GM21825 (cell line): Measurements from ENCODE around the gene SPDEF.

ENCODE experiments used
- ATAC-seq: cut with Tn5 transposase; IDR thresholded peaks from one replicate; pipeline ENCODE4 v1.9.1; 2021; ENCODE audit warnings: mild to moderate bottlenecking, moderate library complexity; ENCODE audit not compliant: unreplicated experiment

Gene SPDEF

DNA sequence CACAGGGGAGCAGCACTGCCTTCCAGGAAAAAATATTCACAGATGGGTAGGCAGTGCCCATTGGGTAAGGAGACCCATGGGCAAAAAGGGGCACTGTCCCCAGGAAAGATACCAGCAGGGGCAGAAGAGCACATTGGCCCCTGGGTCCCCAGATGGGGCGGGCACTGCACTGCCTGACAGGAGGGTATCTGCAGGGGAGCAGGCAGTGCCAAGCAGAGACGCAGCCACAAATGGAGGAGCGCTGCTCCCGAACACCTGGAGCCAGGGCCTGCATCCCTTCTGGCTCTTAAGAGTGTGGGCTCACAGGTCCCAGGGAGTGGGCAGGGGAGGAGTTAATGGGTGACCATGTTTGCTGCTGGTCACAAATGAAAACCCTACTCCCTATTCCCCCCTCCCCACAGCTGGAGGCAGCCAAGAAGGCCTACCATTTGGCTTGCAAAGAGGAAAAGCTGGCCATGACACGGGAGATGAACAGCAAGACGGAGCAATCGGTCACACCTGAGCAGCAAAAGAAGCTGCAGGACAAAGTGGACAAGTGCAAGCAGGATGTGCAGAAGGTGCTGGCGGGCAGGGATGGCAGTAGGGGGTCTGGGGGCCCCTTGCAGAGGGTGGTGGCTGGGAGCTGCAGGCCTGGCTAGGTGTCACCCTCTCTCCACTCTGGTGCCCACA is 27.0 kb downstream of the SPDEF start:
- ATAC-seq, result no peak

DNA sequence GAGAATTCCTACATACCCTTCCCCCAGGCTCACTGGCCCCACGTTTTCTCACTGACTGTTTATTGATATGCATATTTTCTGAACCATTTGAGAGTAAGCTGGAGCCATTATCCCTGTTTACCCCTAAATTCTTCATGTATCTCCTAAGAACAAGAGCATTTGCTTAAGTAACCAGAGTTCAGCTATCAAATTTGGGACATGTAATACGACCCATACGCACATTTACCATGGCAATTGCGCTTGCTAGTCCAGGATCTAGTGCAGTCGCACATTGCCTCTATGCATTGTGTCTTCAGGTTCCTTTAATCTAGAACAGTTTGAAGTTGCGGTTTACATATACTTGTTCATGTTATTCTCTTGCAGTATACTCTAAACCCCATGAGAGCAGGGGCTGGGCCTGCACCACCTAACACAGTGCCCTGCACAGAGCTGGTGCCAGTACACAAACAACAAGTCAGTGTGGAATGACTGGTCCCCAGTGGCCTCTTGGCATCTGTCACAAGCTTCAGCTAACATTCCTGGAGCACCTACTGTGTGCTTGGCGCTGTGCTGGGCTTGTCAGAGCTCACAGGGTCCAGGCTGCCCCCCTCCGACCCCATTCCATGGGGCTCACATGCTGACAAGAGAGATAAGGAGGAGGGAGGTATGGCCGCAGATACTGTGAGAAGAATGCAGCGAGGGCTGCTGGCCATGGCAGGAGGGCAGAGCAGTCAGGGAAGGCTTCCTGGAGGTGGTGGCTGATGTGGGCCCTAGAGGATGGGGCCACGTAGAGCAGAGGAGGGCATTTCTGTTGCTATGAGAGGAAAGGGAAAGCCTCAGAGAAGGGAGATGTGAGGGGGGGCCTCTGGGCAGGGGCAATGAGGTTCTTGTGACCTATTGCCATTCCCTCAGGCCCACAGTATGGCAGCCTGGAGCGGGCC is 28.1 kb downstream of the SPDEF start:
- ATAC-seq, result no peak

DNA sequence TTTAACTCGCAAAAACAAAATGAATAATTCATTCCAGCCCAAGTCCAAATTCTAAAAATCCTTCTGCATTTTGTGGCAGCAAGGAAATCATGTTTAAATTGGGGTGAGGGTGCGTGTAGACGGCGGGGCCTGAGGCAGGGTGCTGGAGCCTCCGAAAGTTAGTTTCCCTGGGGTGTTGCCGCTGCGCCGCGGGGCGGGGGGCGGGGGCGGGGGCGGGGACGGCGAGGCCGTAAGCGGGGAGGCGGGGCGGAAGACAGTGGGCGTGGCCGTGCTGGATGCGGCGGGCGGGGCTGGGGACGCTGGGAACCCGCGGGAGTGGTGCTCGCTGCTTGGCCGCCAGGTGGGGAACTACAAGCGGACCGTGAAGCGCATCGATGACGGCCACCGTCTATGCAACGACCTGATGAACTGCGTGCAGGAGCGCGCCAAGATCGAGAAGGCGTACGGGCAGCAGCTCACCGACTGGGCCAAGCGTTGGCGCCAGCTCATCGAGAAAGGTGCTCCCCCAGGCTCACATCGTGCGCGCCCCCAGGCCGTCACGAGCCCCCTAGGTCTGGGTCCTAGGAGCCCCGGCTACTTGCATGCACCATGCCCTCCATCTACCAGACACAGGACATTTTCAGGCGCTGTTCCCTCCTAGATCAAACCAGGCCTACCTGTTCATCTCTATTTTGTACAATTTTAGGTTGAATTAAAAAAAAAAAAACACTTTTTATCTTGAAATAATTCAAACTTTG is 29.0 kb downstream of the SPDEF start:
- ATAC-seq, result peak; percentile 85

DNA sequence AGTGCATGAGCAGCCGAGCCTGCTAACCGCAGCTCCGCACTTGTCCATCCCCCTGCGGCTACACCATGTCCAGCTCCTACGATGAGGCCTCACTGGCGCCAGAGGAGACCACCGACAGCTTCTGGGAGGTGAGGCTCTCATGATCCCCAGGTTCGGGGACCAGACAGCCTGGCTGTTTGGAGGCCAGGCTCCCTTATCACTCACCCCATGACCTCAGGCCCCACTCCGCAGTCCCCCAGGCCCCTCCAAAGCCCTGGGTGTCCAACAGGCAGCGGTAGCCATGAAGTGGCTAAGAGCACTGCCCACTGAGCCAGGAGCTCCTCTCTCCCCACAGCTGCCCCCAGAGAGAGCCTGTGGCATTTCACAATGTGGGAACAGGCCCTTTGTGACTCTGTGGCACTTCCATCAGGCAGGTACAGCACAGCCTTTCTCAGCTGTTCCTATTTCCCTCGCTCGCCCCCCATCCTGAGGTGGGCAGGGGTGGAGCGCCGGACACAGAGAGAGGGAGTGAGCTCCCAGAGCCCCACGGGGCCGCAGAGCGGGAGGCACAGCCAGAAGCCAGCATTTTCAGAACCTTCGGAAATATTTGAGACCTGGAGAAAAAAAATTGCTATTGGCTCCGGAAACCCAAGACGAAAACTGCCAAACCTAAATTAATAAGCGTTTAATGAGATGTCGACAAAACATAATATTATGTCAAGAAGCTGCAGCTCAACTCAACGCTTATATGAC is 29.7 kb downstream of the SPDEF start:
- no peak for ATAC-seq

DNA sequence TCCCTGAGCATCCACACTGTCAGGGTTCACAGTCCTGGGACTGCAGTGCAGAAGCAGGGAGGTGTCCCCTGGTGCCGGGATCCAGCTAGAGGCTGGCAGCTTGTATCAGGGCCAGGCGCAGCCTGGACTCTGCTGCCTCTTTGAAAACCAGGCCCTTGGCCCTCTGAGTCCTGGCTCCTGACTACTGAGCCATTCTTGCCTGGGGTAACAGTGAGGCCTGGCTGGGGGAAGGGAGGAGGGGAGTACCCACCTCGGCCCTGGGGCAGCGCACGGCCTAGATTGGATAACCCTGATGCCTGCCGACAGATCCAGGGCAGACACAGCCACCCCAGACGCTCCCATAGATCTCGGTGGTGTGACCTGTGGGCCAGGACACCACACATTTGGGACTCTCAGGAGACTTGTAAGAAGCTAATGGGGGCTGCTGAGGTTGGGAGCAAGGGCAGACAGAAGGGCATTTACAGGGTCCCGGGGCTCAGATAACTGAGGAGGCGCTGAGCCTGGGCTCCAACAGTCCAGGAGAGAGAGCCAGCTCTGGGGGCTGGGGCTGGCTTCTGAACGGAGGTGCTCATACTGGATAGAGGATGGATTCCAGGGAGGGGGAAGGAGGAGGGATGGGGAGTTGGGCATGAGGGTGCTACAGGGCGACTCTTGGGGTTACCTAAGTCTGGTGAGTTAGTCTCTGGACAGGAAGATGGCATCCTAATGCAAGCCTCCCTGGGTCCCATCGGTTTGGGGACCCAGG is 30.5 kb downstream of the SPDEF start:
- ATAC-seq, result no peak

DNA sequence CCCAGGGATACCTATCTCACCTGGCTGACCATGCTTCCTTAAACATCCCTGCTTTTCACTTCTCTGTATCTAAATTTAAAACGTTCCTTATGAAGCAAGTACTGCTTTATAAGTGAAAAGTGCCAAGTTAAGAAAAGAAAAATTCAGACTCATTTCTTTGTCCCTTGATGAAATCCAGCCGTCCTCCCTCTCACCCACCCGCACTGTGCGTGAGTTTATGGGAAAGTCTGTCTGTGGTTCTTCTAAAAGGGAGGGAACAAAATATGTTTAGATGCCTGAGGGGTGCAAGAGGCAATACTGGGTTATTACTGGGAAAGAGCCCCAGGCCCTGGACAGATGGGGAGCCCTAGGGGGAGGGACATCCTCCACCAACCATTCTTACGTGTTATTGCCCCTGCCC is 31.2 kb downstream of the SPDEF start:
- ATAC-seq, result no peak

DNA sequence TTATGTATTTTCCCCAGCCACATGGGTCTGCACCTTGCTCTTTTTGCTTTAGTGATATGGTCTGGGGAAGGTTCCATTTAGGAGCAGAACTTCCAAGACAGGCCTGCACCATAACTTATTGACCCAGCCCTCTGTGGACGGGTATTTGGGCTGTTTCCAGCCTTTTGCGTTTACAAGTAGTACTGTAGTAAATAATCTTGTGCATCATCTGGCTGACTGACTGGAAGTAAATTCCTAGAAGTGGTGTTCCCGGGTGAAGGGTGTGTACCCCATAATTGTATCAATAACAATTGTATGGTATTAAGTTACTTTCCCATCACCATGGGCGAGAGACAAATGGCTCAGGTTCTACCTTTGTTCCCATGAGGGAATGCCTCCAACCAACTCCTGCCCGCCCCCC is 31.6 kb downstream of the SPDEF start:
- no peak for ATAC-seq

DNA sequence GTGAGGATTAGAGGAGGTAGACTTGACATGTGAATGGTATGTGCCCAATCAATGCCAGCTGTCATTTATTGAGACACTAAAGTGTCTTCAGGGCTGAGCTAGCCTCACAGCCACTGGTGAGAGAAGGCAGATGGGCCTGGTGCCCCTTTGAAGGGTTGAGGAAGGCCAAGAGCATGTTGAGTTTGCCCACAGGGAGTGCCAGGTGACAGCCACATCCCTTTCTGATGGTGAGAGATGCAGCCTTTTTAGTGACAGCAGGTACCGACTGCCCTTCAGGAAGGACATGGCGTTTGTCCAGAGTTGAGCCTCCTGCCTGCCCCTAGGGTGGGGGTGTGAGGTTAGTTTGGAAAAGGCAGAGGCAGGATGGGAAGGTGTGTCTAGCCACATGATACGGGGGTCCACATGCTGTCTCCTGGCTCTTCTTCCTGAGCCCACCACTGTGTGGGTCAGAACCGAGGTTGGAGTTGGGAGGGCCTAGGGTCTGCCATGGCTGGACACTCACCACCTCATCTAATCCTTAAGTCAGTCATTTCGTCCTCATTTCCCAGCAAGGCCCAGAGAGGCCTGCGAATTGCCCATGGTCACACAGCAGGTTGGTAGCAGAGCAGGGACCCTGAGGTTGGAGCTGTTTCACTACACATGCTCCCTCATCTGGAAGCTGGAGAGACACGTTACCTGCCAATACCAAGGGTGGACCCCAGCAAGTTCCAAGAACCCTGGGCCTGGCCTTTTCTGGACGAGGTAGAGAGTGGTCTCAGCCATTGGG is 32.5 kb downstream of the SPDEF start:
- no peak for ATAC-seq

DNA sequence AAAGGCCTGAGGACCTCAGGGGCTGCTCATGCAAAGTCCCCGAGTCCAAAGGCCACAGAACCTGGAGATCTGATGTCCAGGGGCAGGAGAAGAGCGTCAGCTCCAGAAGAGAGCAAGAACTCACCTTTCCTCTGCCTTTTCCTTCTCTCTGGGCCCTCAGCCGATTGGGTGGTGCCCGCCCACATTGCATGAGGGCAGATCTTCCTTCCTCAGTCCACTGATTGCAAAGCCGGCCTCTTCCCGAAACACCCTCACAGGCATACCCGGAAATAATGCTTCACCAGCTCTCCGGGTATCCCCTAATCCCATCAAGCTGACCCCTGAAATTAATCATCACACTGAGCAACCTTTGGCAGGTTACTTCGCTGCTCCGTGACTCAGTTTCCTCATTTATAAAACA is 33.4 kb downstream of the SPDEF start:
- ATAC-seq, result no peak

DNA sequence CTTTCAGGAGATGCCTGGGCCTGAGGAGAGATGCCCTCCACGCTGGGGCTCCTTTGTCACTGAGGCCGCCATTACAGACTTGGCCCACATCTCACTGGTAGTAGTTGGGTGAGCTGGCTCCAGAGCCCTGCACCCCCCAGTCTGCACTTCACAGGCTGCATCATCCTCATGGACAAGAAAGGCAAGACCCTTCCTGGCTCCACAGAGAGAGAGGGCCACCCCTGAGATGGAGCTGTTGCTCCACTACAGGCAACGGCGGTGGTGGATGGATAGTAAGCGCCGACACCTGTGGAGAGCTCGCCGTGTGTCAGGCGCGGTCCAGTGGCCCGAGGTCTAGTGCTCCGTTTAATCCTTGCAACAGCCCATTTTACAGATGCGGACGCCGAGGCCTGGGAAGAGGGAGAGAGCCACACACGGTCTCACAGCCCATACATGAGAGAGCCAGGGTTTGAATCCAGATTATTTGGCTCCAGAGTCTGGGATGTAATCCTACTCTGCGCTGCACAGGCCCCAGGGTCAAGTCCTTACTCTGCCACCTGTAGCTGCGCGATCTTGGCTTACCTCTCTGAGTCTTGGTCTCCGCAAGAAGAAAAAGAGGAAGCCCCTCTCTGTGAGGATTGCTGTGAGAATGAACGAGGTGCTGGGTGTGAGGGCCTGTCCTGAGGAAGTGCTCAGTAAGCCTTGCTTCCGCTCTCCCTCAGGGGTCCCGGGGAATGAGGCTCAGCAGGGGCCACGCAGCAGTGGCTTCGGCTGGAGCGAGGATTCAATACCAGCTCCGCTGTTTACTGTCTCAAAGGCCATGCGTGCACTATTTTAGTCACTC is 34.5 kb downstream of the SPDEF start:
- ATAC-seq, result no peak

DNA sequence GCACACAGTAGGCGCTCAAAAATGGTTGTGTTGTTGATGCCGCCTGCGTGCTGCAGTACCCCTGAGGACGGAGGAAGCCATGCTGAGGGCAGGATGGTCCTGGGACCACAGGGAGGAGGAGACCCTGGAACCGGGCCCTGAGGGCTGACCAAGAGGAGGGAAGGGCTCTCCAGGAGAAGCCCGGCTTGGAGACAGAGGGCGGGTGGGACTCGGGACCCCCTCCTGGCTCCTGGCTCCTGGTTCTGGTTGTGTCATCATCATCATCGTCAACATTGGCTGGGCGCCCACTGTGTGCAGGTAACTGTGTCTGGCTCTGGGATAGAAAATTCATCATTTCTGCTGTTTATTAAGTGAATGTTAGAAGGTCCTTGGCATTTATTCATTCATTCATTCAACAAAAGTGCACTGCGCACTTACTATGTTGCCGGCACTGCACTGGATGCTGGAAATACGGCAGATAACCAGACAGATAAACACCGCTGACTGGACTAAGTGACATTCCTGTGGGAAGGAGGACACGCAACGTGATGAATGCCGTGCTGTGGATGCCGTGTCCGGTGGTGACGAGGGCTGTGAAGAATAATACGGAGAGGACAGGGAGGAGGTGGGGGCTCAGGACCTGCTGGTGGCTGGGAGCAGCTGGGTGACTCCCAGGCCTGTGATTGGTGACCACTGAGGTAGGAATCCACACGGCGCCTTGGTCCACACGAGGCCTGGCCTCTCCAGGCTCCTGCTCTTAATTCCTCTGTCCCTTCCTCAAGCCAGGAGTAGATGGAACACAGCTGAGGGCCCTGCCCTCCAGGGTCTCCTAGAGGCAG is 35.3 kb downstream of the SPDEF start:
- no peak for ATAC-seq

DNA sequence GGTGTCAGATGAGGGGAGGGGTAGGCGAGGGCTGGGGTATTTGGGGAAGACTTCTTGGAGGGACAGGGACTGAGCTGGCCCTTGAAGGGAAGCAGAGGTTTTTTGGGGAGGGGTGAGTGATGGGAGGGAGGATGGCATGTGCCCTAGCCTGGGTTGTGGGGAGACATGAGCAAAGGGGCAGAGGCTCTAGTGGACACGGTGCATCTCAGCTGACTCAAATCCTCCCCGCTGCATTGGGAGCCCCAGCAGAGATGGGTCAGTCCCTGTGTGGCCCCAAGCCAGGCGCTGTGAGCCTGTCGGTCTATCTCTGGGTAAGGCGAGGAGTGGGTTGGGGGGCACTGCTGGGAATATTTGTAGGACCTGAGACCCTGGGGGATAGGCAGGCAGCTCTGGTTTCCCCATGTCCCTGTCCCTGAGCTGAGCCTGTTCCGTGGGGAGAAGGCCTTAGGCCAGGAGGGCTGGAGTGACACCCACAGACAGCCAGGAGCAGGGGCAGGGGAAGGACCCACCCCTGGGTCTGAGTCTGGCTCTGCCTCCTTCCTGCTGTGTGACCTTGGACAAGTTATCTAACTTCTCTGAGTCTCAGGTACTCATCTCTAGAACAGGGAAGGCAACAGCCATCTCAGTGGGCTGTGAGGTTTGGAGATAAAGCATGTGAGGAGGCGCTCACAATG is 36.0 kb downstream of the SPDEF start:
- no peak for ATAC-seq

DNA sequence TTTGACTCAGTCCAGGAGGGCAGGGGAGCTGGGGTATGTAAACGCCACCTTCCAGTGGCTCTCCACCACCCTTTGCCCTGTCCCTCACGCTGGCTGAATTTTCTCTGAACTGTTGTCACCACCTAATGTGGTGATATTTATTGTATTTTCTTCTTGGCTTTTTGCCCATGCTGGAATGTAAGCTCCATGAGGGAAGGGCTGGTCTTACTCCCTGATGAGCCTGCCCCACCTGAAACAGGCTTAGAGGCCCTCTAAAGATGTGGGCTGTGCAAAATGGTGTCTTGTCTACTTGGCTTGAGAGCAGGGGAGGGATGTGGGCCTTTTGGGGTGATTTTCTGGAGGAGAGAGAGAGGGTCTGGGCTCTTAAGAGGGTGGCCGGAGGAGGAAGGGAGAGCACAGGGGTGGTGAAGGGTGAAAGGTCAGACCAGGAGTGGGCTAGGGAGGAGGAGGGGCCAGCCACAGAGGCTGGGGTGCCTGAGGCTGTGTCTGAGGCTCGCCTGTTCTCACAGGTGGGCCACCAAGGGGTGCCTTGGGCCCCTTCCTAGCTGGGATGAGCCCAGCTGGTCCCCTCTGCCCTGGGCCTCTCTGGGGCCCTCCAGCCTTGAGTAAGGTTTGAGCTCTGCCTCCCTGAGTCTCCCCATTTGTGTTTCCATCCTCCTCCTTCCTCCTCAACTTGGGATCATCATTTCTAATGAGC is 37.3 kb downstream of the SPDEF start:
- no peak for ATAC-seq

DNA sequence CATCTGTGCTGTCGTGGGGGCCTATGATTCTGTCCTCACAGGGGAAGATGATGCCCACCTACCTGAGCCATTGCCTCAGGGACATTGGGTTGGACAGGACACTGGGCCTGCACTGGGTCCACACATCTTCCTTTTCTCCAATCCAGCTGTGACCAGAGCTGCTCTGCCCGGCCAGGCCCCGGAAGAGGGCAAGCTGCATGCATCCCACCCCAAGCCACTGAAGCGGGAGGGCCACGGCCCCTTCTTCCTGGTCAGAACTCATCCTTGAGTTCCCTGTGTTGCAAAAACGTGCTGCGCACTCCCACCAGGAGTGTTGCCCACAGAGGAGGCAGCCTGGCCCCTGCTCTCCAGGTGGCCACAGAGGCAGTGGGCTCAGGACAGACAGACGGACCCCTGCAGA is 38.2 kb downstream of the SPDEF start:
- no peak for ATAC-seq

DNA sequence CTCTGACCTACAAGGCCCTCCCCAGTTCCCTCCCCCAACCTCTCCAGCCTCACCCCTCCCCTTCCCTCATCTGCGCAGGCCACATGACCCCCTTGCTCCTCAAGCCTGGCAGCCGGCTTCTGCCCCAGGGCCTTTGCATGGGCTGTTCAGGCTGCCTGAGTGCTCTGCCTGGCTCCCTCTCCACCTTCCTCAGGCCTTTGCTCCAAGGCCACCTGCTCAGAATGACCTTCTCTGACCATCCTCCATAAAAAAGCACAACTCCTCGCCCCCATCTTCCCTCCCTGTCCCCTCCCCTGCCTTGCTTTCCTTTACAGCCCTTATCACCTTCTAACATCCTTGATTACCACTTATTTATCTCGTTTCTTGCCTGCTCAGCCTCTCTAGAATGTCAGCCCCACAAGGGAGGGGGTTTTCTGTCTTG is 38.7 kb downstream of the SPDEF start:
- ATAC-seq, result no peak

DNA sequence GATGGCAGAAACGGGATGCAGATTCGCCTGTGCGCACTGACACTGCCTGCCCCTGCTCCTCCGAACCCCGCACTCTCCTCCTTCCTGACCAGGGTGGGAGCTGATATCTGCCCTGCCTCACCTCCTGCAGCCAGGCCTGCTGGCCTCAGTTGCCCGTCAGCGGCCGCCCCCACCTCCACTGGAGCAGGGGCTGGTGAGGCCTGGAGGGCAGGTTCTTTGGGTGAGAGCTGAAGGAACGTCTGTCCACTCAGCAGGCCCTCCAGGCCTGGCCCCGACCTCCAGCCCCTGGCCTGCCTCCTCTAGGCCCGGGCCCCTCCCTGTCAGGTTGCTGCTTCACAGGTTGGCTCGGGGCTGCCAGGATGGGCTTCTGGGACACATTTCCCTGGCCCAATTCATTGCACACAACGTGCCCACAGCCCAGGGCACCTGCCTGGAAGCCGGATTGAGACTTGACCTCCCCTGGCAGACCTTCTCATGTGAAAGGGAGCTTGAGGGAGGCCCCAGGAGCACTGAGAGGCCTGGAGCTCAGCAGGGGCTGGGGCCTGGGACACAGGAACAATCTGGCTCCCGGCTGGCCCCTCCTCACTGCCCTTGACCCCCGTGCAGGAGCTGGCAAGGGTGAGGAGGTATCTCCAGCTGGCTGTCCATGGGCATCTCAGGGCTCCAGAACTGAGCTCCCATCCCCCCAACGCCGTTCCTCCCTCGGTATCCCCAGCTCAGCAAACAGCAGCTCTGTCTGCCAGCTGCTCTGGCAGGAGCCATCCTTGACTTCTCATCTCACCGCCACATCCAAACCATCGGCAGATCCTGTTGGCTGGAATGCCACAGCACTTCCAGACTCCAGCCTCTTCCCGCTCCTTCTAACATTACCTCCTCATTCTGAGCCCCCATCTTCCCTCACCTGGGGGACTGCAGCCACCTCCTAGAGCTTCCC is 39.5 kb downstream of the SPDEF start:
- ATAC-seq, result no peak
